Measurements from ENCODE around the gene KCNK15. TPM values are rescaled to one million over a fixed set of nuclear protein-coding genes. Genes with fewer than 3 reads are reported as not detected.

KCNK15 gene
- total and polyA plus RNA-seq, 4 donors = 0.48 to 2.6 (median 1.1) TPM

- Histone ChIP-seq H3K4me3 (no peak overlapping the region), H3K27me3 (ENCODE audit: control insufficient read depth in 3 of 3, insufficient read depth in 3 of 3, low read length in 2 of 3) (no peaks in the 10 kb centered on the region), H3K36me3 (ENCODE audit: control insufficient read depth in 4 of 4, insufficient read depth in 4 of 4, low read length in 4 of 4) (no peaks in the 10 kb centered on the region), H3K4me1 (ENCODE audit: control insufficient read depth in 5 of 5, insufficient read depth in 5 of 5, low read length in 5 of 5) (peaks cover 4 to 45% (median 10%) of the 10 kb centered on the region in 5 donors), H3K27ac (ENCODE audit: low read depth in 1 of 2, low read length in 1 of 2) (peak overlapping the region; percentile 55 to 85), H3K9me3 (ENCODE audit: control insufficient read depth in 4 of 4, insufficient read depth in 3 of 4, low read length in 3 of 4) (no peaks in the 10 kb centered on the region), H3K9ac (ENCODE audit: insufficient read depth in 1 of 2, low read length in 2 of 2) (no peak overlapping the region)
- 52 to 68% methylated on average over 13 of the region's 13 CpGs for WGBS, 2 donors
- DNase-seq (no peak), ATAC-seq (ENCODE audit: insufficient read depth, low FRiP score) (no peak)
- no peak for TF ChIP-seq CTCF (IDR thresholded peaks at IDR 0.05; ENCODE audit: control extremely low read depth, extremely low read depth)
Observed at GRCh38 chr20:44714102-44714700, 31.5 kb upstream of the KCNK15 start.

- Histone ChIP-seq H3K27me3 (ENCODE audit: control insufficient read depth in 3 of 3, insufficient read depth in 3 of 3, low read length in 2 of 3) (no peaks in the 10 kb centered on the region), H3K9me3 (ENCODE audit: control insufficient read depth in 4 of 4, insufficient read depth in 3 of 4, low read length in 3 of 4) (no peaks in the 10 kb centered on the region), H3K27ac (ENCODE audit: low read depth in 1 of 2, low read length in 1 of 2) (peak within 1 kb of the TSS; percentile 58 to 85), H3K9ac (ENCODE audit: insufficient read depth in 1 of 2, low read length in 2 of 2) (no peak within 1 kb of the TSS), H3K36me3 (ENCODE audit: control insufficient read depth in 4 of 4, insufficient read depth in 4 of 4, low read length in 4 of 4) (no peaks in the 10 kb centered on the region), H3K4me1 (ENCODE audit: control insufficient read depth in 5 of 5, insufficient read depth in 5 of 5, low read length in 5 of 5) (peaks cover 4 to 45% (median 11%) of the 10 kb centered on the region in 5 donors), H3K4me3 (no peak within 1 kb of the TSS)
- WGBS, 2 donors = 39 to 48% methylated on average over 24 to 28 of the region's 28 CpGs
- TF ChIP-seq CTCF (IDR thresholded peaks at IDR 0.05; ENCODE audit: control extremely low read depth, extremely low read depth) = no peak
- DNase-seq = peak; percentile 90 to 93 (median 91)
- peak; percentile 76 for ATAC-seq (ENCODE audit: insufficient read depth, low FRiP score)
Observed at GRCh38 chr20:44714701-44715498, 30.8 kb upstream of the KCNK15 start, which contains the start of gene CCN5. TSS of gene CCN5 (plus strand) at chr20:44715369. CDS start at chr20:44715391, 22 bp downstream.

GRCh38 chr20:44715499-44716308 is 30.0 kb upstream of the KCNK15 start:
- no peak for ATAC-seq (ENCODE audit: insufficient read depth, low FRiP score)
- 87 to 96% methylated on average over 5 of the region's 5 CpGs for WGBS, 2 donors
- H3K4me3 ChIP-seq = no peak overlapping the region
- H3K27ac ChIP-seq (ENCODE audit: low read depth in 1 of 2, low read length in 1 of 2) = peak overlapping the region; percentile 37 to 85
- DNase-seq = no peak
- no peak overlapping the region for H3K9ac ChIP-seq (ENCODE audit: insufficient read depth in 1 of 2, low read length in 2 of 2)
- no peaks in the 10 kb centered on the region for H3K9me3 ChIP-seq (ENCODE audit: control insufficient read depth in 4 of 4, insufficient read depth in 3 of 4, low read length in 3 of 4)
- TF ChIP-seq CTCF (IDR thresholded peaks at IDR 0.05; ENCODE audit: control extremely low read depth, extremely low read depth) = no peak
- peaks cover 4 to 48% (median 13%) of the 10 kb centered on the region in 5 donors for H3K4me1 ChIP-seq (ENCODE audit: control insufficient read depth in 5 of 5, insufficient read depth in 5 of 5, low read length in 5 of 5)
- no peaks in the 10 kb centered on the region for H3K27me3 ChIP-seq (ENCODE audit: control insufficient read depth in 3 of 3, insufficient read depth in 3 of 3, low read length in 2 of 3)
- H3K36me3 ChIP-seq (ENCODE audit: control insufficient read depth in 4 of 4, insufficient read depth in 4 of 4, low read length in 4 of 4) = no peaks in the 10 kb centered on the region
